ENCODE measurements around the gene MT1M. TPM values are rescaled to one million over a fixed set of nuclear protein-coding genes. Genes with fewer than 3 reads are reported as not detected.
"Not testable (repeated sequence)": the region's sequence is repeated elsewhere in the genome, so short reads cannot be mapped to it uniquely, and the experiment has no call there.

The MT1M gene
- total RNA-seq, 1 donor, result 10.3 TPM

GRCh38 chr16:56620339-56620897, 12.0 kb upstream of the MT1M start:
- H3K4me3 ChIP-seq (ENCODE audit: low read depth, low read length), result no peak overlapping the region
- no peak for DNase-seq (ENCODE audit: low read depth)
- TF ChIP-seq CTCF (IDR thresholded peaks at IDR 0.05; ENCODE audit: insufficient read depth, low read length), result no peak

- not testable (repeated sequence) for H3K4me3 ChIP-seq (ENCODE audit: low read depth, low read length); DNase-seq (ENCODE audit: low read depth)
Observed at GRCh38 chr16:56621665-56622445, 10.6 kb upstream of the MT1M start.

GRCh38 chr16:56623184-56623583, 9.3 kb upstream of the MT1M start:
- DNase-seq (ENCODE audit: low read depth); H3K4me3 ChIP-seq (ENCODE audit: low read depth, low read length): not testable (repeated sequence)

GRCh38 chr16:56623637-56624036, 8.8 kb upstream of the MT1M start:
- TF ChIP-seq CTCF (IDR thresholded peaks at IDR 0.05; ENCODE audit: insufficient read depth, low read length), result no peak
- no peak for DNase-seq (ENCODE audit: low read depth)
- no peak overlapping the region for H3K4me3 ChIP-seq (ENCODE audit: low read depth, low read length)

GRCh38 chr16:56625140-56625942, 7.1 kb upstream of the MT1M start, which contains the start of gene MT1E:
TSS of gene MT1E (plus strand) at chr16:56625781. CDS start at chr16:56625852, 71 bp downstream.
- H3K4me3 ChIP-seq (ENCODE audit: low read depth, low read length), result peak within 1 kb of the TSS; percentile 81
- peak; percentile 82 for DNase-seq (ENCODE audit: low read depth)
- no peak for TF ChIP-seq CTCF (IDR thresholded peaks at IDR 0.05; ENCODE audit: insufficient read depth, low read length)

GRCh38 chr16:56625943-56626654, 6.4 kb upstream of the MT1M start:
- H3K4me3 ChIP-seq (ENCODE audit: low read depth, low read length), result peak overlapping the region; percentile 81
- TF ChIP-seq CTCF (IDR thresholded peaks at IDR 0.05; ENCODE audit: insufficient read depth, low read length), result no peak
- peak; percentile 90 for DNase-seq (ENCODE audit: low read depth)

- no peak for DNase-seq (ENCODE audit: low read depth)
- H3K4me3 ChIP-seq (ENCODE audit: low read depth, low read length), result peak overlapping the region; percentile 81
- no peak for TF ChIP-seq CTCF (IDR thresholded peaks at IDR 0.05; ENCODE audit: insufficient read depth, low read length)
Observed at GRCh38 chr16:56626685-56627084, 5.8 kb upstream of the MT1M start.

Data from fibroblast of the aortic adventitia (primary cell).